Stomach (tissue), 9 donors: ENCODE results near the gene DNAH6. TPM values are rescaled to one million over a fixed set of nuclear protein-coding genes. Genes with fewer than 3 reads are reported as not detected.

Source experiments
- DNase-seq, 2 donors: peaks; one replicate each; pipeline versions ENCODE4 v3.0.0 to v3.0.0-alpha.2; 2013 to 2019
- H3K27ac ChIP-seq, 5 donors: fragments of 200-600 bp in 4 of 5; sonication (generic) in 4 of 5; one replicate each; pipeline ENCODE4 v1.5.1; 2013 to 2019; ENCODE audit warnings: mild to moderate bottlenecking in 1 of 5, moderate library complexity in 1 of 5
- H3K27me3 ChIP-seq, 3 donors: fragments of 200-600 bp; sonication (generic); one replicate each; pipeline ENCODE4 v1.5.1; 2017 to 2019; ENCODE audit warnings: mixed run types in 1 of 3
- H3K36me3 ChIP-seq, 4 donors: fragments of 200-600 bp; sonication (generic); 1 replicate in 3 of 4; 2 replicates in 1 of 4; pipeline ENCODE4 v1.5.1; 2016 to 2019
- H3K4me1 ChIP-seq, 4 donors: fragments of 200-600 bp; sonication (generic); one replicate each; pipeline ENCODE4 v1.5.1; 2016 to 2019
- H3K4me3 ChIP-seq, 4 donors: fragments of 200-600 bp; sonication (generic) in 3 of 4; one replicate each; pipeline ENCODE4 v1.5.1; 2016 to 2019; ENCODE audit warnings: mild to moderate bottlenecking in 1 of 4
- H3K9me3 ChIP-seq, 4 donors: fragments of 200-600 bp; sonication (generic); one replicate each; pipeline ENCODE4 v1.5.1; 2016 to 2019
- CTCF ChIP-seq, 7 experiments: fragments of 450-650 bp in 4 of 7; fragments of 200-600 bp in 3 of 7; sonication (generic) in 3 of 7; IDR thresholded peaks; one replicate each; pipeline ENCODE4 v1.5.1; 2016 to 2019; ENCODE audit warnings: antibody characterized with exemption in 7 of 7, control low read depth in 2 of 7, mild to moderate bottlenecking in 1 of 7
- EP300 ChIP-seq: sonication (generic); formaldehyde crosslinking; IDR thresholded peaks from one replicate; pipeline ENCODE4 v1.6.1; 2017; ENCODE audit warnings: antibody characterized with exemption
- POLR2A ChIP-seq, 4 donors: fragments of 450-650 bp; IDR thresholded peaks; one replicate each; pipeline ENCODE4 v1.6.1; 2016; ENCODE audit warnings: antibody characterized with exemption in 4 of 4, control low read depth in 2 of 4, mild to moderate bottlenecking in 1 of 4, moderate library complexity in 1 of 4
- POLR2AphosphoS5 ChIP-seq, 3 donors: sonication (generic); formaldehyde crosslinking; IDR thresholded peaks; one replicate each; pipeline ENCODE4 v1.6.1; 2016; ENCODE audit warnings: antibody characterized with exemption in 3 of 3
- WGBS, 5 donors: extraction: QIAGEN DNeasy Blood & Tissue Kit in 3 of 5; methylation state at CpG; one replicate each; pipeline versions ENCODE4 v1.1.5 to v1.1.7; 2013 to 2018; 5-methylcytosine and 5-hydroxymethylcytosine counted together
- intact Hi-C: fragments of 100-400 bp; cut with DNase I; formaldehyde crosslinking; loops from one replicate; pipeline ENCODE4 v1.15.1; 2023; ENCODE audit warnings: low total_unique reads
- polyA plus RNA-seq, 3 donors: library from polyadenylated mRNA; stranded (reverse); fragments of 200-250 nt; gene quantifications; one replicate each; pipeline ENCODE4 v1.2.3, GENCODE V29; 2013
- total RNA-seq, 5 donors: library from RNA; depleted of rRNA; stranded (reverse); fragments of >200 nt; gene quantifications; one replicate each; pipeline versions ENCODE4 v1.1.0 to v1.2.3, GENCODE V29; 2014 to 2016
- donor health status: healthy with polysubstance abuse.
- donor health status: Bipolar disorder and iron deficiency.
- donor health status: healthy.

Gene DNAH6
- total and polyA plus RNA-seq, 8 donors, result 0.15 to 4.5 (median 0.44) TPM

DNA sequence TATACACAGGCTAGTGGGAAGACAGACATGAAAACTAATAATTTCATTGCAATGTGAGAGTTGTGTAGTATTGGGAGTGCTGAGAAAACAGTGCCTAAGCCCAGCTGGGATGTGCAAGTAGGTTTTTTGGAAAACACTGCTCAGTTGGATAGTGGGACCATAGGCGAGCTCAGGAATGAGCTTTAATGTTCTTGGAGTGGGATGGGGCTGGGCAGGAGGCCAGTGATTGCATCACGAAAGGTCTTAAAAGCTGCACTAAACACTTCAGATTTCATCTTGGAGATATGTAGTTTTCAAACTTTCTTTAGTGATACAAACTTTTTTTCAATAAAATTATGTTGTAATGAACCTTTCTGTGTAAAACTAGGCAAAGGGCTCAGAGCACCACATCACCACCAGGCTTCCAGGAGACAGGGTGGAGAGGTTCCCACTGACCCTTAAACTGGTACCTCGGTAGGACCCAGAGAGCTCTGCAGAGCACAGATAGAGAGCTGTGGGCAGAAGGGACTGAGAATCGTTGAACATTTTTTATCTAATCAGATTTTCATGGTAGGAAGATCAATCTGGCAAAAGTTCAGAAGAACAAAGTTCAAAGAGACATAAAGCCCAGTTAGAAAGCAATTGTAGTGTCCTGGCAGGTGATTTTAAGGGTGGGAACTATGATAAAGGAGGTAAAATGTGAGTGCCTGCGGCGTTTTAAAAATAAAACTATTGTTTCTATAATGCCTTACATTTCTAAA lies 188.4 kb downstream of the DNAH6 start:
- no peaks in the 10 kb centered on the region for H3K4me1 ChIP-seq
- peaks cover 0 to 2% (median 0%) of the 10 kb centered on the region in 4 donors for H3K9me3 ChIP-seq
- no peaks in the 10 kb centered on the region for H3K27me3 ChIP-seq
- H3K36me3 ChIP-seq, result no peaks in the 10 kb centered on the region
- no peak for DNase-seq
- TF ChIP-seq POLR2A (IDR thresholded peaks at IDR 0.05), result no peak
- no peak for TF ChIP-seq POLR2AphosphoS5 (IDR thresholded peaks at IDR 0.05)
- no peak for TF ChIP-seq EP300
- TF ChIP-seq CTCF (IDR thresholded peaks at IDR 0.05), result no peak
- intact Hi-C loops, result no loop called here
- WGBS, 5 donors, result 63 to 79% (median 71%) methylated on average over 6 of the region's 6 CpGs
- no peak overlapping the region for H3K4me3 ChIP-seq
- no peak overlapping the region for H3K27ac ChIP-seq

GRCh38 chr2:84705858-84706257 lies 189.6 kb downstream of the DNAH6 start:
- H3K36me3 ChIP-seq, result no peaks in the 10 kb centered on the region
- no peak overlapping the region for H3K27ac ChIP-seq
- intact Hi-C loops, result no loop called here
- H3K27me3 ChIP-seq, result no peaks in the 10 kb centered on the region
- no peak for TF ChIP-seq POLR2A (IDR thresholded peaks at IDR 0.05)
- no peak for TF ChIP-seq EP300
- TF ChIP-seq CTCF (IDR thresholded peaks at IDR 0.05), result no peak
- TF ChIP-seq POLR2AphosphoS5 (IDR thresholded peaks at IDR 0.05), result no peak
- H3K9me3 ChIP-seq, result peaks cover 0 to 2% (median 0%) of the 10 kb centered on the region in 4 donors
- no peaks in the 10 kb centered on the region for H3K4me1 ChIP-seq
- H3K4me3 ChIP-seq, result no peak overlapping the region
- WGBS, 5 donors, result 68 to 87% (median 84%) methylated on average over 2 of the region's 2 CpGs
- no peak for DNase-seq

DNA sequence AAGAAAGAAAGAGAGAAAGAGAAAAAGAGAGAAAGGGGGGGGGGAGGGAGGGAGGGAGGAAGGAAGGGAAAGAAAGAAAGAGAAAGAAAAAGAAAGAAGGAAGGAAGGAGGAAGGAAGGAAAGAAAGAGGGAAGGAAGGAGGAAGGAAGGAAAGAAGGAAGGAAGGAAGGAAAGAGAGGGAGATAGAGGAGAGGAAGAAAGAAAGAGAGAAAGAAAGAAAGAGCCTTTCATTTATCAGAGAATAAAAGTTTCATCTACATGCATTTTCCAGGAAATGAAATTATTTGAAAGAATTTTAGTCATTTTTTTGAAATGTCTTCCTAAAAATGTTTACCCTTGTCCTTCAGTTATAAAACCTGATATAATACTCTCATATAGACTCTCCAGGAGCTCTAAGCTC lies 192.1 kb downstream of the DNAH6 start:
- Histone ChIP-seq H3K27ac (no peak overlapping the region), H3K4me3 (no peak overlapping the region), H3K27me3 (no peaks in the 10 kb centered on the region), H3K36me3 (no peaks in the 10 kb centered on the region), H3K4me1 (no peaks in the 10 kb centered on the region), H3K9me3 (no peaks in the 10 kb centered on the region)
- no peak for DNase-seq
- TF ChIP-seq POLR2AphosphoS5 (IDR thresholded peaks at IDR 0.05) (no peak), POLR2A (IDR thresholded peaks at IDR 0.05) (no peak), EP300 (no peak), CTCF (IDR thresholded peaks at IDR 0.05) (no peak)
- intact Hi-C loops, result no loop called here

DNA sequence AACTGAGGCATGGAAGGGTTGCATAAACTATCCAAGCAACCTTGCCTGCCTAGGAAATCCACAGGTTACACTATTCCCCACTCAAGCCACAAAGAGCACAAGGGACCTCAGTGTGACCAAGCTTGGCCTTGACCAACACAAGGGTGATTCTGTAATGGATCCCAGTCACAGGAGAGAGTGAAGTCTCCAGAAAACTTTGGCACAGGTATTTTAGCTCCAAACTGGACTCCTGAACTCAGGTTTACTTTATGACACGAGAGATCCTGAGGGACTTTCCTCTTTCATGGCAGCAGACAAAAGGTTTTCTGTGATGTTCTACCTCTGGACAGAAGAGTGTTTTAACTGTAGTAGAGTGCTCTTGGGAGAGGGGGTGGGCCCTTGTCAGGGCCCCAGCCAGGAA lies 195.4 kb downstream of the DNAH6 start:
- Histone ChIP-seq H3K4me3 (no peak overlapping the region), H3K9me3 (no peaks in the 10 kb centered on the region), H3K4me1 (no peaks in the 10 kb centered on the region), H3K27me3 (no peaks in the 10 kb centered on the region), H3K36me3 (no peaks in the 10 kb centered on the region), H3K27ac (no peak overlapping the region)
- intact Hi-C loops, result no loop called here
- 71 to 100% (median 82%) methylated on average over 1 of the region's 1 CpG for WGBS, 5 donors
- no peak for DNase-seq
- TF ChIP-seq POLR2A (IDR thresholded peaks at IDR 0.05), result no peak
- TF ChIP-seq EP300, result no peak
- no peak for TF ChIP-seq POLR2AphosphoS5 (IDR thresholded peaks at IDR 0.05)
- no peak for TF ChIP-seq CTCF (IDR thresholded peaks at IDR 0.05)
